GM12878 (cell line): ENCODE measurements around the gene CXorf38. TPM values are rescaled to one million over a fixed set of nuclear protein-coding genes. Genes with fewer than 3 reads are reported as not detected.

ENCODE experiments used
- ATAC-seq: fragments of 200-7000 bp; cut with Tn5 transposase; 3 replicates; pipeline ENCODE4 v1.9.1; 2020; ENCODE audit warnings: mild to moderate bottlenecking, moderate library complexity
- BruUV-seq: library from RNA; stranded (reverse); fragments of 400-500 nt; replicated peaks from 2 replicates; lab custom pipeline; 2021; lab: Mats Ljungman, UMichigan
- CTCF ChIA-PET: fragments of 300-600 bp; sonication (Branson Sonifier 250); formaldehyde crosslinking; extraction: SDS; loops from one replicate; lab custom pipeline; 2021; ENCODE audit warnings: inconsistent platforms; lab: Yijun Ruan, JAX
- POLR2A ChIA-PET: fragments of 350-600 bp; formaldehyde crosslinking; extraction: SDS; loops from one replicate; lab custom pipeline; 2021; ENCODE audit warnings: inconsistent platforms; lab: Charles Lee
- RAD21 ChIA-PET: fragments of 300-600 bp; sonication (Branson Sonifier 250); formaldehyde crosslinking; loops from one replicate; lab custom pipeline; 2023; ENCODE audit warnings: antibody characterized with exemption; ENCODE audit not compliant: unreplicated experiment; lab: Charles Lee
- SMC1A ChIA-PET: fragments of 300-600 bp; sonication (Branson Sonifier 250); formaldehyde crosslinking; loops from one replicate; lab custom pipeline; 2023; ENCODE audit not compliant: unreplicated experiment, uncharacterized antibody; lab: Charles Lee
- DNase-seq: peaks from one replicate; pipeline ENCODE4 v3.0.0-alpha.2; 2011; ENCODE audit warnings: low read depth, low spot score
- FAIRE-seq: peaks from 3 replicates; lab custom pipeline; 2011; peaks lifted over from hg19 to GRCh38; lab: Jason Lieb, UNC
- H2AFZ ChIP-seq: 2 replicates; pipeline ENCODE4 v1.6.0; 2011; ENCODE audit warnings: low read depth, low read length, control low read depth; ENCODE audit not compliant: control insufficient read depth
- H3K27ac ChIP-seq: 2 replicates; pipeline ENCODE4 v1.5.1; 2011; ENCODE audit warnings: control low read depth; ENCODE audit not compliant: control insufficient read depth, insufficient read depth
- H3K27me3 ChIP-seq, 2 experiments: replicated peaks in 1 of 2; 2 replicates each; pipeline versions ENCODE4 v1.6.0 to v1.6.1; 2011; ENCODE audit warnings: low read length in 1 of 2; ENCODE audit not compliant: control insufficient read depth in 2 of 2, insufficient read depth in 2 of 2
- H3K36me3 ChIP-seq, 2 experiments: 2 replicates each; pipeline ENCODE4 v1.5.1; 2011; ENCODE audit warnings: low read length in 1 of 2; ENCODE audit not compliant: control insufficient read depth in 2 of 2, insufficient read depth in 2 of 2
- H3K4me1 ChIP-seq: 2 replicates; pipeline ENCODE4 v1.6.1; 2011; ENCODE audit warnings: mild to moderate bottlenecking, low read length, moderate library complexity, mixed read lengths; ENCODE audit not compliant: control insufficient read depth, insufficient read depth
- H3K4me2 ChIP-seq: 2 replicates; pipeline ENCODE4 v1.6.0; 2011; ENCODE audit warnings: control low read depth; ENCODE audit not compliant: control insufficient read depth, insufficient read depth
- H3K4me3 ChIP-seq: fragments of 200-600 bp; sonication (generic); 2 replicates; pipeline ENCODE4 v1.5.1; 2016
- H3K79me2 ChIP-seq: 2 replicates; pipeline ENCODE4 v1.6.0; 2011; ENCODE audit warnings: low read length; ENCODE audit not compliant: control insufficient read depth, insufficient read depth
- H3K9ac ChIP-seq: 2 replicates; pipeline ENCODE4 v1.8.0; 2011; ENCODE audit warnings: low read length, control low read depth, mixed read lengths; ENCODE audit not compliant: control insufficient read depth, insufficient read depth
- H3K9me3 ChIP-seq: replicated peaks from 3 replicates; pipeline ENCODE4 v1.5.1; 2011; ENCODE audit warnings: mild to moderate bottlenecking, low read length; ENCODE audit not compliant: control insufficient read depth, insufficient read depth
- H4K20me1 ChIP-seq: 2 replicates; pipeline ENCODE4 v1.6.0; 2011; ENCODE audit not compliant: control insufficient read depth, insufficient read depth
- CHD2 ChIP-seq: IDR thresholded peaks from 2 replicates; pipeline ENCODE4 v1.6.1; 2011; ENCODE audit warnings: low read depth, low read length, improper control_type of control experiment, borderline replicate concordance
- ESRRA ChIP-seq: IDR thresholded peaks from 2 replicates; pipeline ENCODE4 v1.6.1; 2012; ENCODE audit warnings: mild to moderate bottlenecking, low read length, improper control_type of control experiment
- FOXM1 ChIP-seq: IDR thresholded peaks from 2 replicates; pipeline ENCODE4 v1.6.1; 2012; ENCODE audit warnings: low read depth, mild to moderate bottlenecking, inconsistent platforms, low read length, moderate library complexity
- HDAC2 ChIP-seq: fragments of 200-600 bp; sonication (generic); IDR thresholded peaks from 2 replicates; pipeline ENCODE4 v1.6.1; 2017
- POLR2AphosphoS5 ChIP-seq: IDR thresholded peaks from 2 replicates; pipeline ENCODE4 v1.6.1; 2011; ENCODE audit warnings: mild to moderate bottlenecking, low read length, inconsistent platforms
- SMAD5 ChIP-seq: IDR thresholded peaks from 2 replicates; pipeline ENCODE4 v1.6.1; 2016; ENCODE audit warnings: antibody characterized with exemption, low read depth
- YY1 ChIP-seq: IDR thresholded peaks from 2 replicates; pipeline ENCODE4 v1.6.1; 2011; ENCODE audit warnings: low read depth, mild to moderate bottlenecking, low read length
- WGBS: methylation state at CpG from one replicate; pipeline ENCODE4 v1.1.6; 2016; ENCODE audit warnings: low lambda C conversion rate; ENCODE audit not compliant: insufficient replicate concordance, insufficient coverage; ENCODE audit errors: missing lambda C conversion rate; 5-methylcytosine and 5-hydroxymethylcytosine counted together
- in situ Hi-C: fragments of 300-500 bp; cut with MboI; formaldehyde crosslinking; loops from 9 replicates; pipeline ENCODE4 v1.14.3; 2018; ENCODE audit warnings: mixed read lengths
- intact Hi-C: fragments of 100-400 bp; cut with micrococcal nuclease; formaldehyde crosslinking; loops from one replicate; pipeline ENCODE4 v1.14.2; 2022; ENCODE audit not compliant: unreplicated experiment
- polyA plus RNA-seq, 11 experiments: library from polyadenylated mRNA; depleted of rRNA in 4 of 11; unstranded in 6 of 11; stranded (reverse) in 5 of 11; fragments of >200 nt; fragmentation: Nextera tagmentation in 4 of 11; fragmentation: Illumina TruSeq in 1 of 11; extraction: Ambion mirVana in 4 of 11; extraction: Trizol in 1 of 11; gene quantifications; 1 replicate in 1 of 11; 2 replicates in 10 of 11; pipeline versions ENCODE4 v1.2.1 to v1.2.3, GENCODE V29; 2011 to 2016; ENCODE audit warnings: inconsistent platforms in 2 of 11, missing spikeins in 2 of 11, low read depth in 1 of 11
- total RNA-seq, 4 experiments: library from RNA; depleted of rRNA in 3 of 4; stranded (reverse); fragments of >200 nt in 3 of 4; fragmentation: Illumina TruSeq in 1 of 4; extraction: Trizol in 1 of 4; gene quantifications; 2 replicates each; pipeline versions ENCODE4 v1.2.1 to v1.2.3, GENCODE V29; 2013 to 2021
- TF ChIP-seq, protein P1 (sequence below): IDR thresholded peaks from 2 replicates; pipeline ENCODE4 v1.6.1; 2012; ENCODE audit warnings: low read length, inconsistent platforms
- TF ChIP-seq, protein P2 (sequence below): fragments of 450-650 bp; formaldehyde crosslinking; IDR thresholded peaks from 2 replicates; pipeline ENCODE4 v1.4.0; 2022; ENCODE audit warnings: mild to moderate bottlenecking, moderate library complexity
- TF ChIP-seq, protein P3 (sequence below): fragments of 450-650 bp; IDR thresholded peaks from 2 replicates; pipeline ENCODE4 v1.6.1; 2016; ENCODE audit warnings: mild to moderate bottlenecking, moderate library complexity, borderline replicate concordance
- TF ChIP-seq, protein P4 (sequence below): fragments of 150-350 bp; IDR thresholded peaks from 2 replicates; pipeline ENCODE4 v1.6.1; 2014; ENCODE audit warnings: mild to moderate bottlenecking, low read depth, low read length

Gene CXorf38
- total and polyA plus RNA-seq, 10 of the 15 experiments (the other 5 are each of a cell fraction or from before 2014, with no cell fraction given) = 2.2 to 50.1 (median 18.8) TPM

DNA sequence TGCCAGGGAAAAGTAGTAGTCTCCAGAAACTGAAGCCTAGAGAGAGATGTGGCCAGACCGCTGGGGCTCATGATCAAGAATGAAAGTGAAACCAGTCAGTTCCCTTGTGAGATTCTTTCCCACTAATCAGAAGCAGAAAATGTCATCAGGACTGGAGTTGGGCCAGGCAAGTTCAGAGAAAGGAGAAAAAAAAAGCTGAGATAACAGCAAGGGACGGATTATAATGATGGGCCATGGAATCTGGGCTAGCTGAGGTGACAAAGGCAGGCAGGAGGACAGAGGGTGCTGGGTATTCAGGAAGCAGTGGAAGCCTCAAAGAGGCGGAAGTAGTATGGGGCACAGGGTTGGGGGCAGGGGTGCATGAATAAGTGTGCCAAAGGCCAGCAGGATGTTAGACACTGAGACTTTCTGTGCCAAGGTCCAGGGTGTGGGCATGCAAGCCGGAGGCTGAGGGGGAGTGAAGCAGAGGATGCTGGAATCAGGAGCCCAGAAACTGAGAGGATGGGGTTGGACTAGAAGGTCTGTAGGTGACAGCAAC is 2.5 kb downstream of the CXorf38 start:
- POLR2A ChIA-PET = no interaction called here
- FAIRE-seq = peak; percentile 94
- 1% methylated on average over 4 of the region's 4 CpGs for WGBS
- no peak for TF ChIP-seq SMAD5
- TF ChIP-seq, protein P1, sequence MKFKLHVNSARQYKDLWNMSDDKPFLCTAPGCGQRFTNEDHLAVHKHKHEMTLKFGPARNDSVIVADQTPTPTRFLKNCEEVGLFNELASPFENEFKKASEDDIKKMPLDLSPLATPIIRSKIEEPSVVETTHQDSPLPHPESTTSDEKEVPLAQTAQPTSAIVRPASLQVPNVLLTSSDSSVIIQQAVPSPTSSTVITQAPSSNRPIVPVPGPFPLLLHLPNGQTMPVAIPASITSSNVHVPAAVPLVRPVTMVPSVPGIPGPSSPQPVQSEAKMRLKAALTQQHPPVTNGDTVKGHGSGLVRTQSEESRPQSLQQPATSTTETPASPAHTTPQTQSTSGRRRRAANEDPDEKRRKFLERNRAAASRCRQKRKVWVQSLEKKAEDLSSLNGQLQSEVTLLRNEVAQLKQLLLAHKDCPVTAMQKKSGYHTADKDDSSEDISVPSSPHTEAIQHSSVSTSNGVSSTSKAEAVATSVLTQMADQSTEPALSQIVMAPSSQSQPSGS = peak; percentile 57; the same call in 1 of the 2 replicates
- 0 out of 2 replicates have a peak, but pooled peaks have one; percentile 38 for TF ChIP-seq POLR2AphosphoS5
- no peak for TF ChIP-seq HDAC2
- TF ChIP-seq, protein P2, sequence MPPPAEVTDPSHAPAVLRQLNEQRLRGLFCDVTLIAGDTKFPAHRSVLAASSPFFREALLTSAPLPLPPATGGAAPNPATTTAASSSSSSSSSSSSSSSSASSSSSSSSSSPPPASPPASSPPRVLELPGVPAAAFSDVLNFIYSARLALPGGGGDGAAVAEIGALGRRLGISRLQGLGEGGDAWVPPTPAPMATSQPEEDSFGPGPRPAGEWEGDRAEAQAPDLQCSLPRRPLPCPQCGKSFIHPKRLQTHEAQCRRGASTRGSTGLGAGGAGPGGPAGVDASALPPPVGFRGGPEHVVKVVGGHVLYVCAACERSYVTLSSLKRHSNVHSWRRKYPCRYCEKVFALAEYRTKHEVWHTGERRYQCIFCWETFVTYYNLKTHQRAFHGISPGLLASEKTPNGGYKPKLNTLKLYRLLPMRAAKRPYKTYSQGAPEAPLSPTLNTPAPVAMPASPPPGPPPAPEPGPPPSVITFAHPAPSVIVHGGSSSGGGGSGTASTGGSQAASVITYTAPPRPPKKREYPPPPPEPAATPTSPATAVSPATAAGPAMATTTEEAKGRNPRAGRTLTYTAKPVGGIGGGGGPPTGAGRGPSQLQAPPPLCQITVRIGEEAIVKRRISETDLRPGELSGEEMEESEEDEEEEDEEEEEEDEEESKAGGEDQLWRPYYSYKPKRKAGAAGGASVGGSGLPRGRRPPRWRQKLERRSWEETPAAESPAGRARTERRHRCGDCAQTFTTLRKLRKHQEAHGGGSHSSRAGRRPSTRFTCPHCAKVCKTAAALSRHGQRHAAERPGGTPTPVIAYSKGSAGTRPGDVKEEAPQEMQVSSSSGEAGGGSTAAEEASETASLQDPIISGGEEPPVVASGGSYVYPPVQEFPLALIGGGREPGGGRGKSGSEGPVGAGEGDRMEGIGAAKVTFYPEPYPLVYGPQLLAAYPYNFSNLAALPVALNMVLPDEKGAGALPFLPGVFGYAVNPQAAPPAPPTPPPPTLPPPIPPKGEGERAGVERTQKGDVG (CRISPR knock-in tag) = no peak
- TF ChIP-seq, protein P3, sequence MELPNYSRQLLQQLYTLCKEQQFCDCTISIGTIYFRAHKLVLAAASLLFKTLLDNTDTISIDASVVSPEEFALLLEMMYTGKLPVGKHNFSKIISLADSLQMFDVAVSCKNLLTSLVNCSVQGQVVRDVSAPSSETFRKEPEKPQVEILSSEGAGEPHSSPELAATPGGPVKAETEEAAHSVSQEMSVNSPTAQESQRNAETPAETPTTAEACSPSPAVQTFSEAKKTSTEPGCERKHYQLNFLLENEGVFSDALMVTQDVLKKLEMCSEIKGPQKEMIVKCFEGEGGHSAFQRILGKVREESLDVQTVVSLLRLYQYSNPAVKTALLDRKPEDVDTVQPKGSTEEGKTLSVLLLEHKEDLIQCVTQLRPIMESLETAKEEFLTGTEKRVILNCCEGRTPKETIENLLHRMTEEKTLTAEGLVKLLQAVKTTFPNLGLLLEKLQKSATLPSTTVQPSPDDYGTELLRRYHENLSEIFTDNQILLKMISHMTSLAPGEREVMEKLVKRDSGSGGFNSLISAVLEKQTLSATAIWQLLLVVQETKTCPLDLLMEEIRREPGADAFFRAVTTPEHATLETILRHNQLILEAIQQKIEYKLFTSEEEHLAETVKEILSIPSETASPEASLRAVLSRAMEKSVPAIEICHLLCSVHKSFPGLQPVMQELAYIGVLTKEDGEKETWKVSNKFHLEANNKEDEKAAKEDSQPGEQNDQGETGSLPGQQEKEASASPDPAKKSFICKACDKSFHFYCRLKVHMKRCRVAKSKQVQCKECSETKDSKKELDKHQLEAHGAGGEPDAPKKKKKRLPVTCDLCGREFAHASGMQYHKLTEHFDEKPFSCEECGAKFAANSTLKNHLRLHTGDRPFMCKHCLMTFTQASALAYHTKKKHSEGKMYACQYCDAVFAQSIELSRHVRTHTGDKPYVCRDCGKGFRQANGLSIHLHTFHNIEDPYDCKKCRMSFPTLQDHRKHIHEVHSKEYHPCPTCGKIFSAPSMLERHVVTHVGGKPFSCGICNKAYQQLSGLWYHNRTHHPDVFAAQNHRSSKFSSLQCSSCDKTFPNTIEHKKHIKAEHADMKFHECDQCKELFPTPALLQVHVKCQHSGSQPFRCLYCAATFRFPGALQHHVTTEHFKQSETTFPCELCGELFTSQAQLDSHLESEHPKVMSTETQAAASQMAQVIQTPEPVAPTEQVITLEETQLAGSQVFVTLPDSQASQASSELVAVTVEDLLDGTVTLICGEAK = no peak
- TF ChIP-seq YY1 = no peak
- TF ChIP-seq CHD2 = peak; percentile 55; the same call in 1 of the 2 replicates
- TF ChIP-seq, protein P4, sequence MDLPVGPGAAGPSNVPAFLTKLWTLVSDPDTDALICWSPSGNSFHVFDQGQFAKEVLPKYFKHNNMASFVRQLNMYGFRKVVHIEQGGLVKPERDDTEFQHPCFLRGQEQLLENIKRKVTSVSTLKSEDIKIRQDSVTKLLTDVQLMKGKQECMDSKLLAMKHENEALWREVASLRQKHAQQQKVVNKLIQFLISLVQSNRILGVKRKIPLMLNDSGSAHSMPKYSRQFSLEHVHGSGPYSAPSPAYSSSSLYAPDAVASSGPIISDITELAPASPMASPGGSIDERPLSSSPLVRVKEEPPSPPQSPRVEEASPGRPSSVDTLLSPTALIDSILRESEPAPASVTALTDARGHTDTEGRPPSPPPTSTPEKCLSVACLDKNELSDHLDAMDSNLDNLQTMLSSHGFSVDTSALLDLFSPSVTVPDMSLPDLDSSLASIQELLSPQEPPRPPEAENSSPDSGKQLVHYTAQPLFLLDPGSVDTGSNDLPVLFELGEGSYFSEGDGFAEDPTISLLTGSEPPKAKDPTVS = no peak
- no peak for TF ChIP-seq FOXM1
- no peak for TF ChIP-seq ESRRA

More for the DNA sequence above, 2.5 kb downstream of the CXorf38 start:
- peaks cover 3% of the 10 kb centered on the region for H4K20me1 ChIP-seq
- no peaks in the 10 kb centered on the region for H3K4me1 ChIP-seq
- peak overlapping the region; percentile 53 for H3K27ac ChIP-seq
- H2AFZ ChIP-seq = peak overlapping the region; percentile 56
- no peaks in the 10 kb centered on the region for H3K9me3 ChIP-seq
- peaks cover 0 to 7% of the 10 kb centered on the region in 2 experiments; a peak in 2 of 4 replicates for H3K36me3 ChIP-seq
- ChIA-PET SMC1A (interaction anchor here (1.8 to 2.0 kb wide), 2 partner anchors 8 to 101 kb away, joined by 4 to 9 read pairs; no protein-coding TSS in a partner anchor), RAD21 (interaction anchor here (0.6 to 1.2 kb wide), 2 partner anchors 75 to 536 kb away, joined by 3 read pairs; no protein-coding TSS in a partner anchor), CTCF (interaction anchor here (1.4 to 4.5 kb wide), 2 partner anchors 100 to 471 kb away, joined by 4 to 39 read pairs; no protein-coding TSS in a partner anchor)
- TSS peak; percentile 82 for BruUV-seq
- in situ Hi-C loops (loop anchor here (5.0 to 10.0 kb wide), 3 partner anchors 103 to 690 kb away; partner anchors contain the start of gene DDX3X), intact Hi-C loops (loop anchor here (5.0 to 10.0 kb wide), 4 partner anchors 73 to 687 kb away; partner anchors contain the start of gene DDX3X)
- no peaks in the 10 kb centered on the region for H3K27me3 ChIP-seq
- H3K79me2 ChIP-seq = peaks cover 49% of the 10 kb centered on the region
- peak; percentile 68 for DNase-seq
- peak overlapping the region; percentile 56 for H3K9ac ChIP-seq
- H3K4me3 ChIP-seq = peak overlapping the region; percentile 47
- peak; percentile 62 for ATAC-seq
- H3K4me2 ChIP-seq = peak overlapping the region; percentile 82
